Stimulated activated CD8-positive, alpha-beta memory T cell treated with anti-CD3 and anti-CD28 coated beads, Interleukin-7, amount 100 ng/mL, for 4 hours (primary cell): Measurements from ENCODE around the gene SVEP1.
"Not testable (repeated sequence)": the region's sequence is repeated elsewhere in the genome, so short reads cannot be mapped to it uniquely, and the experiment has no call there.

Source experiments
- DNase-seq, 2 donors: peaks; one replicate each; pipeline ENCODE4 v3.0.0-alpha.2; 2020; ENCODE audit warnings: low read depth in 2 of 2

SVEP1 gene

DNA sequence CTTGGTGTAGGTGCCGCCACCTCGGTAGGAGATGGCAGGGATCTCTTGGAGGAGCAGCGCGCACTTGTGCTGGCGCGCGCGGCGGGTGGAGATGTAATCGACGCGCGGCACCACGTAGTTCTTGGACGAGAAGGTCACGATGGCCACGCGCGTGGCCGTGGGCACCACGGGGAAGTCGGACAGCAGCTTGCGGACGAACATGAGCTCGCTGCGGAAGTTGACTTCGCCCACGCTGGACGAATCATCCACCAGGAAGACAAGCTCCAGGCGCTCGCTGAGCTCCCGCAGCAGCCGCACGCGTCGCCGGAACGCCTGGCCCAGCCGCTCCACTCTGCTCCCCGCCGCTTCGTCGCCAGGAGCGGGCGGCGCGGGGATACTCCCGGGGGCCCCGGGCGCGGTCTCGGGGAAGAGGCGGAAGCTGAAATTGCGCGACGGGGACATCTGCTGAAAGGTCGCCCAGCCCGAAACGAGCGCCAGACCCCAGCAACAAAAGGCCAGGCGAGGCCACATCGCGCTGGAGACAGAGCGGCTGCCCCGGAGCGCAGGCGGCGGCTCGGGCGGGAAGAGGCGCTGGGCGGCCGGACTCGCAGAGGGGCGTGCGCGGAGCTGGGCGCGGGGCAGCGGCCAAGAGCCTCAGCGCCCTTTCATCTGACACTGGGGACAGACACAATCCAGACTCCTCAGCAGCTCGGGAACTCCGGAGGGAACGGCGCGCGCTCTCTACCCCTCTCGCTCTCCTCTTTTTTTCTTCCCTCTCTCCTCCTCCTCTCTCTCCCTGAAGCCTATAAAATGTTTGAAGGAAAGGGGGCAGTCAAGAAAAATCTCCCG, at the start of gene SVEP1:
Gene SVEP1 (minus strand): TSS at position 708 of the 828 bp plus-strand sequence. CDS start 198 bp downstream, at position 510.
- no peak for DNase-seq

DNA sequence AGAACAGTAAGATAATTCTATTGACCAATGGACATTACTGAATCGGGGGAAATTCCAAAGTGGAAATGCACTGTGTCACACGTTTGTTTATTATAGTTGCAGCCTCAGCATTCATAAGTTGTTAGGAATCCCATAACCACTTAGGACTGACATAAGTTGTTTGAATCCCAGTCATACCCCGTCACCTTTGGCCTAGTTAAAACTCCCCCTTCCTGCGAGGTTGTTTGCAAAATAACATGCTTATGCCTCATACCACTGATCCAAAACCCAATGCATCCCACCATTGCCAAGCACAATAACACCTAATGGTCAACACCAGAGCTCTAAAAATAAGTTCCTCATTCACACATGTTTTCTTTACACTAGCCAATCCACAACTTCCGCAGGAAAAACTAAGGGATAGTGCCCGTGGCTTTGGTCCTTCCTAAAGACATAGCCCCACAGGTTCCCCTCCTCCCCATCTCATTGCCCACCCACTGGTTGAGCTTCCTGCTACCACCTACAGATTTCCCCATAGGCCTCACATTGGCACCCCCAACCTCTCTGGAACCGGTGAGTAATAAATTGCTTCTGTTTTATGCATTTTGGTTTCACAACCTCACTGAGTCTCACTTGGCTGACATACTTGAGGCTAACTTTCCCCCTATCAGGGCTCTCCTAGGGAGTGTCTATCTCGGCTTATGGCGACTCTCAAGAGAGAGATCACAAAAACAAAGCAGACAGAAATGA, 46.7 kb upstream of the SVEP1 start:
- no peak for DNase-seq

DNA sequence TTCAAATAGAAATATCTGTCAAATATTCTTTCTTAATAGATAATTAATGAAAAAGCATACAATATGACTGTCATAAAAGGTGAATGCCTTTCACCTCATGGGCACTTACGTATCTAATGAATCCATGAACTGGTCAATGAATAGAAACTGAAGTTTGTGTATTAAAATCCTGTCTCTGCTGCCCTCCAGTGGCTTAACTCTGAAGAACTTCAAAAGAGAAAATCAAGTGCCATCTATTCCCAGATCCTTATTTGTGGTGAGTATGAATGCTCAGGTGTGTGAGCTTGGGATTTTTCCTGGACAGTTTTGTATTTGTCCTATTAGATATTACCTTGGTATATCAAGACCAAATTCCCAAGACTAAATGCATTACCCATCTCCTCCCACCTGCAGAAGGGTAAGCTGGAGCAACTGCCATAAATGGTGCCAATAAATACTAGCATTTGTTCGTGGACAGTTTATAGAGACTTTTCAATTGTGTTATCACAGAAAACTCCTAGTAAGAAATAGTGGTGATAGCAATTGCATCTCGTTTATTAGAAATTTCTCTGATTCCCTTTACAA, 44.0 kb upstream of the SVEP1 start:
- DNase-seq: no peak

DNA sequence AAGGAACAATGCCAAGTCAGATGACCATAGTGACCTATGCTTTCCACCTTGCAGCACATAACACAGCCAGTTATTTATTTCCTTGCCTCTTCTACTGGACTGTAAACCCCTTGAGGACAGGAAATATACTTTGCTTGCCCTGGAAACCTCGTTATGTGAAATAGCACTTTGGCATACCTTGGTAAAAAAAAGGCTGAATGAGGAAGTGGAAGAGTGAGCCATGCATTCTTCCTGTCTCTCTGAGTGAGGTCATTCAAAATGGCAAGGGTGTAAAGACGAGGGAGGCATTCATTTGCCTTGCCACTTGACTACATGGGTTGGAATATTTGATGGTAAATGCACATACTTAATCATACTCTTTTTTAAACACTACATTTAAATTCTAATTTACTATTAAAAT, 42.8 kb upstream of the SVEP1 start:
- no peak for DNase-seq

DNA sequence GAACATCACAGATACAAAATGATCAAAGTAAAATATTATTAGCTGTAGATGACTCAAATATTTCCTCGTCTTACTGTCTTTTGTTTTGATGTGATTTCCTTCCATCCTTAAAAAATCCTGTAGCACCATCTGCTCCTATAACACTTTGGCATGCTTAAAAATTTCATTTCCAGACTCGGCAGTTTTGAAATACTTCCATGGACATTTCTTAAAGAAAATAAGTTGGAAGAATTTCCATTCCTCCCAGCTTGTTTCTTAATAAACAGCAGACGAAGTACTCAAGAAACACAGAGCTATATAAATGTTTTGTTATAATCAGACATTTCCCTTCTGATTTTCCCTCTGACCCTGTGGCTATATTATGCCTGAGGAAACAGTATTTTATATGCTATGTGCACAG, 41.2 kb upstream of the SVEP1 start:
- DNase-seq: no peak

DNA sequence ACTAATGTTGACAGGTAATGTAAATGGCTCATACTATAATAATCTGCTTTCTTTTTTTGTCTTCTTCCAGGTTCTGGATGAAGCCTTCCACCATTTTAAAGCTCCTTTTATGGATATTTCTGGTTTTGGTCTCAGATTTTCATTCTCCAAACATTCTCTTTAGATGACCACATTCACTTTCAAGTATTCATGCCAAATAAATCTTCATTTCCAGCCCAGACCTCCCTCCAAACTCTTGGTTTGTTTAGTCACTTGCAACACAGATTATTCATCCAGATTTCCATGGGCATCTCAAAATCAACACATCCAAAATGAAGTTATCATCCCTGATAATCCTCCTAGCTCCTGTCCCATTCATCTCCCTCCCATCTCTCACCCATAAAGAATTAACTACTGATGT, 40.3 kb upstream of the SVEP1 start:
- no peak for DNase-seq

- no peak for DNase-seq
Observed at GRCh38 chr9:110615498-110615897, 36.0 kb upstream of the SVEP1 start.

DNA sequence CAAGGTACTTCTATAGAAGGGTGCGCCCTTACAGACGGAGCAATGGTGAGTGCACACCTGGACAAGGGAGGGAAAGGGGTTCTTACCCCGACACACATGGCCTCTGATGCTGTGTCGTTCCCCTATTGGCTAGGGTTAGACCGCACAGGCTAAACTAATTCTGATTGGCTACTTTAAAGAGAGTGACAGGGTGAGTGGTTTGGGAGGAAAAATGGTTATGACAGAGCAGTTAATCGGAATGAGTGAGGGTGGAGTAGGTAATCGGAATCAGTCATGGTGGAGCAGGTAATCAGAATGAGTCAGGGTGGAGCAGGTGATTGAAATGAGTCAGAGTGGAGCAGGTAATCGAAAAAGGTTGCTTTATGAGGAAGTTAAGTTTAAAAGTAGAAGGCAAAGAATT, 35.0 kb upstream of the SVEP1 start:
- not testable (repeated sequence) for DNase-seq

- no peak for DNase-seq
Observed at GRCh38 chr9:110606179-110606790, 26.7 kb upstream of the SVEP1 start.

- no peak for DNase-seq
Observed at GRCh38 chr9:110605565-110605964, 26.0 kb upstream of the SVEP1 start.

DNA sequence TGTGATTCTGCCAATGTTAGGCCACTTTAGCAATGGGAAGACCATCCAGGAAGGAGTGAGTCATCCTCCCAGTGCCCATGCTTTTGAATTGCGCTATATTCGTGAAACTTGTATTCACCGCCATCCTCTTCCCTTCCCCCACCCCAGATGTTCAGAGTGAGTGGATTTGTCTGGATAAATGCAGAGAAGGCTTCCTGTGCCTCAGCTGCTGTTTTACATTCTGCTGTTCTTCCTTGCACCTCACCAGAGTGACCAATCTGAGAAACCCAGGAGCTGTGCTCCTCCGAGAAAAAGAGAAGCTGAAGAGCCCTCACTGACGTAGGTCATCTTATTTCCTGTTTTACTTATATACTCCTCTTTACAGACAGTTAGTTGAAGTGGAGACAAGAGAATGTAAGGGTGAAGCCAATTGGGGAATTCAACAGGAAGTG, 24.6 kb upstream of the SVEP1 start:
- no peak for DNase-seq

DNA sequence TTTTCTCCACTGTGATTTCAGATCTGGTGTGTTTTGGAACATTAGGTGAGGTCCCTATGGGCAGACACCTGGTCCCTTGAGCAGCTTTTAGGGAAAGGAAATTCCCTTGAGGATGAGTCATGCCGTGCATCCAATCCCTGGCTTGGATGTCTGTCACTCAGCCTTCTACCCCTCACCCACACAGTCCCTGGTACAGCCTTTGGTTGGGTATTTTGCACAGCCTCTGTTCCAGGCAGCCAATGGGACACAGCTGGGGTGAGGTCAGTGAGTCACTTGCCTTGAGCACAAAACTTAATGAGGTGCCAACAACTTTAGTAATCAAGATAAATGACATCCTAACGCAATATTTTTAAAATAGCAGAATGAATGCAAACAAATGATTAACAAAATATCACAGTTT, 22.7 kb upstream of the SVEP1 start:
- no peak for DNase-seq

GRCh38 chr9:110601098-110601497, 21.6 kb upstream of the SVEP1 start:
- no peak for DNase-seq

GRCh38 chr9:110599468-110599867, 19.9 kb upstream of the SVEP1 start:
- DNase-seq: no peak

DNA sequence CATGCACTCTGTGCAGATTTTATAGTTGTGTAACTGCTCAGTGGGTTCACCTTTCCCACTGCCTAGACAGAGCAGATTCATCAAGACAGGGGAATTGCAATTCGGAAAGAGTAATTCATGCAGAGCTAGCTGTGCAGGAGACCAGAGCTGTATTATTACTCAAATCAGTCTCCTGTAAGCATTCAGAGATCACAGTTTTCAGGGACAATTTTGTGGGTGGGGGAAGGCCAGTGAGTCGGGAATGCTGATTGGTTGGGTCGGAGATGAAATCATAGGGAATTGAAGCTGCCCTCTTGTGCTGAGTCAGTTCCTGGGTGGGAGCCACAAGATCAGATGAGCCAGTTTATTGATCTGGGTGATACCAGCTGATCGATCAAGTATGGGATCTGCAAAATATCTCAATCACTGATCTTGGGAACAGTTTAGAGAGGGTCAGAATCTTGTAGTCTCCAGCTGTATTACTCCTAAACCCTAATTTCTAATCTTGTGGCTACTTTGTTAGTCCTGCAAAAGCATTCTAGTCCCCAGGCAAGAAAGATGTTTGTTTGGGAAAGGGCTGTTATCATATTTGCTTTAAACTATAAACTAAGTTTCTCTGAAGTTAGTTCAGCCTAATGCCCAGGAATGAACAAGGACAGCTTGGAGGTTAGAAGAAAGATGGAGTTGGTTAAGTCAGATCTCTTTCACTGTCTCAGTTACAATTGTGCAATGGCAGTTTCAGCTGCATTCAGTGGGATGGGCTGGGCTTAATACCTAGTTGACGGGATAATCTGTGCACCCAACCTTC, 12.7 kb upstream of the SVEP1 start:
- no peak for DNase-seq

DNA sequence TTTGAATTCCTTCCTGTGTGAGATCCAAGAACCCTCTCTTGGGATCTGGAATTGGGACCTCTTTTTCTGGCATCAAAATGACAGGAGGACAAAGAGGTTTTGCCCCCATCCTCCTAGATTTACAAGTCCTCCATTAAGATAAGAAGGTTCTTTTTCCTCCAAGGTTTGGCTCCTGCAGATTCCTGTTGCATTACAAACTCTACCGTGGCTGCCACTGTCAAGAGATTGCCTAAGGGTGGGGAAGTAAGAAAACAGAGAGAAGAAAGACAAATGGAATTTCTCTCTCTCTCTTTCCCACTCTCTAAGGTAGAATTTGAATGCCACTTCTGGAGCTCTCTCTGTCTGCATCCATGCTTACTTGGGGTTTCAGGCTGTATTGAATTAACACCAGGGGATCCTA, 12.0 kb upstream of the SVEP1 start:
- DNase-seq: no peak

DNA sequence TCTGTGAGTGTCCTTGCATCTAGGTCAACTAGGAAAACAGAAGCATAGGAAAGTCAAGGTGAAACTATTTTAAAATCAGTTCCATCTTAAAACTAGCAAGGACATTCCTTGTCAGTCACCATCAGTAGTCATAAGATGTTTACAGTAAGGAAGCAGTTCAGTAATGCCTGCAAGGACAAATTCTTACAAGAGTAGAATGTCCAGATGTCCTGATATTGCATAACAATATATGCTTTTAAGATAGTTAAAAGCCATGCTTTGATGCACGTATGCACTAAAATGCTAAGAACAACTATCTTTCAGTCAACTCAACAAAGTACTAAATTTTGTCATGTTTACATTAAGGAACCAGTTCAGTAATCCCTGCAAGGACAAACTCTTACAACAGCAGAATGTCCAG, 11.3 kb upstream of the SVEP1 start:
- DNase-seq: no peak

- no peak for DNase-seq
Observed at GRCh38 chr9:110588296-110588695, 8.8 kb upstream of the SVEP1 start.

GRCh38 chr9:110583237-110583636, 3.7 kb upstream of the SVEP1 start:
- no peak for DNase-seq

GRCh38 chr9:110582156-110582555, 2.6 kb upstream of the SVEP1 start:
- no peak for DNase-seq

GRCh38 chr9:110580850-110581249, 1.3 kb upstream of the SVEP1 start:
- no peak for DNase-seq

DNA sequence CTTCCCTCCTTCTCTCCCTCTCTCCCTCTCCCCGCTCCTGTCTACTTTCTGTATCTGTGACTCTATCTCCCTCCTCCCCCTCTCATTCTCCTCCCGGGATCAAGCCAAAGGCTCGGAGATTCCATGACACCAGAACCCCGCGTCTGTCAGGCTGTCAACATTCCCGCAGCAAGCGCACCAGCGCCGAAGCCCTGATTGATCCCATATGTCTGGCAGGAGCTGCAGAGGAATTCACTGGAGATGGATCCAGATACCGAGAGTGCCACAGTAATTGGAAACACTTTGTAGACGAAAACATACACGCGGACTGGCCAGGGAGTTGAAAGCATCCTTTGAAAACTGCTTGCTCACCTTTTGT, 300 bp upstream of the SVEP1 start:
- DNase-seq: no peak
